Immature natural killer cell (primary cell): ENCODE data around the gene GRIN3B. TPM values are rescaled to one million over a fixed set of nuclear protein-coding genes. Genes with fewer than 3 reads are reported as not detected.
"Not testable (repeated sequence)": the region's sequence is repeated elsewhere in the genome, so short reads cannot be mapped to it uniquely, and the experiment has no call there.

Experiments used
- DNase-seq, 3 donors: peaks; one replicate each; pipeline ENCODE4 v3.0.0; 2022; ENCODE audit warnings: mixed read lengths in 1 of 3
- H3K27ac Mint-ChIP-seq, 6 donors: one replicate each; pipeline ENCODE4 v1.8.0; 2020; ENCODE audit warnings: mixed read lengths in 6 of 6, mild to moderate bottlenecking in 5 of 6, inconsistent platforms in 4 of 6, moderate library complexity in 3 of 6
- H3K27me3 Mint-ChIP-seq, 3 donors: one replicate each; pipeline ENCODE4 v1.8.0; 2020 to 2021; ENCODE audit warnings: low read depth in 3 of 3, mild to moderate bottlenecking in 3 of 3, mixed read lengths in 3 of 3, moderate library complexity in 3 of 3, inconsistent platforms in 1 of 3
- H3K36me3 Mint-ChIP-seq, 3 donors: one replicate each; pipeline ENCODE4 v1.8.0; 2020; ENCODE audit warnings: mixed read lengths in 3 of 3, inconsistent platforms in 2 of 3, mild to moderate bottlenecking in 2 of 3
- H3K4me1 Mint-ChIP-seq, 2 donors: one replicate each; pipeline ENCODE4 v1.8.0; 2020; ENCODE audit warnings: inconsistent platforms in 2 of 2, mild to moderate bottlenecking in 2 of 2, mixed read lengths in 2 of 2, moderate library complexity in 1 of 2
- H3K4me3 Mint-ChIP-seq, 5 donors: one replicate each; pipeline ENCODE4 v1.8.0; 2020; ENCODE audit warnings: mild to moderate bottlenecking in 5 of 5, mixed read lengths in 5 of 5, inconsistent platforms in 3 of 5, moderate library complexity in 3 of 5
- H3K9me3 Mint-ChIP-seq, 6 donors: one replicate each; pipeline ENCODE4 v1.8.0; 2020; ENCODE audit warnings: mild to moderate bottlenecking in 6 of 6, mixed read lengths in 6 of 6, inconsistent platforms in 4 of 6, moderate library complexity in 3 of 6
- polyA plus RNA-seq, 3 donors: library from polyadenylated mRNA; unstranded; fragments of 300-500 nt; fragmentation: Illumina TruSeq; gene quantifications; one replicate each; pipeline ENCODE4 v1.2.3, GENCODE V29; 2021

The GRIN3B gene
- polyA plus RNA-seq, 3 donors from 2014 or later = not detected

DNA sequence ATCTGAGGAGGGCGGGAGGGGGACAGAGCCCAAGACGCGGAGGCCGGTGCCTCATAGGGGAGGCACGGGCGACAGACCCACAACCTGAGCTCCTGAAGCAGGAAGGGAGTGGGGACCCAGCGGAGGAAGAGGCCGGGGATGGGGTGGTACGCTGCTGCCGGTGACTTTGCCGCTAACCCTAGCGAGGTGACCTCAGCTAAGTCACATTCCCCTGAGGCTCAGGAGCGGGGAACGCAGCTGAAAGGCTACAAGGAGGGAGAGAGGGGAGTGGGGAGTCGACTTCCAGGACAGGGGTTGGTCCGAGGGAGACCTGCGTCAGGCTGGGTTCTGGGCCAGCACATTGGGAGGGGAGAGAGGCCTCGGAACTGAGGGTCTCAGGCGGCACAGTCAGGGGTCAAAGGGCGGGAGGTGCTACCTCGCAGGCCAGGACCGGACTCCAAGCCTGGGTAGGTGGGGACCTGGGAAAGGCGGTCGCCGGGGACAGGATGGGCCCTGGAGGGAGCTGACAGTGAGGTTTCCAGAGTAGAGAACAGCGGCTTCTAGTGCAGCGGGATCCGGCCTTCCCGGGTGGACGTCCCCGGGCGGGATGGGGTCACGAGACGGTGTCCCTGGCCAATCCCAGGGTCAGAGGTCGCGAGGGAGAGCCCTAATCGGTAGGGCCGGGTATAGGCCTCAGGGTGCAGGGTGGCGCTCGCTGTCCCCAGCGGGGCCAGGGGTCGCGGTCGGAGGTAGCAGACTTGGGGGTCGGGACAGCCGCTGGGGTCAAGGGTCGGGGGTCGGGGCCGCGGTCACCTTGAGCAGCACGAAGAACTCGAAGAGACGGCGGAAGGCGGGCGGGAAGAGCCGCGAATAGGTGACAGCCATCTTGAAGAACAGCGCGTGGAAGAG, 20.0 kb downstream of the GRIN3B start:
- H3K9me3 Mint-ChIP-seq = peaks cover 0 to 2% (median 0%) of the 10 kb centered on the region in 6 donors
- peak in 1 of 3 donors; percentile 21 for DNase-seq
- H3K27me3 Mint-ChIP-seq = peaks cover 13 to 17% (median 13%) of the 10 kb centered on the region in 3 donors
- peak overlapping the region; percentile 79 to 92 (median 85) for H3K4me3 Mint-ChIP-seq
- H3K27ac Mint-ChIP-seq = peak overlapping the region; percentile 78 to 100 (median 92)
- peaks cover 29 to 52% of the 10 kb centered on the region in 2 donors for H3K4me1 Mint-ChIP-seq
- H3K36me3 Mint-ChIP-seq = no peaks in the 10 kb centered on the region

DNA sequence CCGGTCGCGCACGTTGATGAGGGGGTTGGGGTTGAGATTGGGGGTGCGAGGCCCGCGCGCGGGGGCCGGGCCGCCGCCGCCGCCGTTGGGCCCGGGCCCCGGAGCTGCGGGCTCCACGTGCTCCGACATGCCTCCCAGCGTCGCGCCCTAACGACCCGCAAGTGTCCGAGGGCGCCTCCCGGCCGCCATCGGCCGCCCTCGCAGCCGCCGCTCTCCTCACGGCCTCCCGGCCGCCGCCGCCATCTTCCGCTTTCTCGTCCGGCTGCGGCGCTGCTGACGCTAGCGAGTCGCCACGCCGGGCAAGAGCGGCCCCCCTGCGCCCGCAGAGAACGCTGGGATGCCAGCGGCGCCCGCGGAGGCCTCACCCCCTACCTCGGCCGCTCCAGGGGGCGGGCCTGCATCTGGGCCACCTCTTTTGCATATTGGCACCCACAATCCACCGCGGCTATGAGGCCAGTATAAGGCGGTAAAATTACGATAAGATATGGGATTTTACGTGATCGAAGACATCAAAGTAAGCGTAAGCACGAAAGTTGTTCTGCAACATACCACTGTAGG, 20.7 kb downstream of the GRIN3B start, which contains the start of gene TMEM259:
TSS of gene TMEM259 (minus strand) at position 256 of the 558 bp plus-strand sequence. CDS start at position 129, 127 bp downstream.
- DNase-seq = peak; percentile 99
- no peaks in the 10 kb centered on the region for H3K36me3 Mint-ChIP-seq
- peaks cover 29 to 47% of the 10 kb centered on the region in 2 donors for H3K4me1 Mint-ChIP-seq
- peak within 1 kb of the TSS; percentile 100 for H3K27ac Mint-ChIP-seq
- peaks cover 13 to 15% (median 13%) of the 10 kb centered on the region in 3 donors for H3K27me3 Mint-ChIP-seq
- peak within 1 kb of the TSS; percentile 79 to 92 (median 86) for H3K4me3 Mint-ChIP-seq
- peaks cover 0 to 2% (median 0%) of the 10 kb centered on the region in 6 donors for H3K9me3 Mint-ChIP-seq

DNA sequence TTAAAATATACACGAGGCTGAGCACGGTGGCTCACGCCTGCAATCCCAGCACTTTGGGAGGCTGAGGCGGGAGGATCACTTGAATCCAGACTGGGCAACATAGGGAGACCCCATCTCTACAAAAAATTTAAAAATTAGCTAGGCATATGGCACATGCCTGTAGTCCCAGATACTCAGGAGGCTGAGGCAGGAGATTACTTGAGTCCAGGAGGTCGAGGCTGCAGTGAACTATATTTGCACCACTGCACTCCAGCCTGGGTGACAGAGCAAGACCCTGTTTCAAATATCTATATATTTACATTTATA, 23.6 kb downstream of the GRIN3B start:
- peaks cover 20 to 28% of the 10 kb centered on the region in 2 donors for H3K4me1 Mint-ChIP-seq
- H3K27ac Mint-ChIP-seq, H3K9me3 Mint-ChIP-seq, H3K36me3 Mint-ChIP-seq, DNase-seq, H3K4me3 Mint-ChIP-seq: not testable (repeated sequence)
- H3K27me3 Mint-ChIP-seq = peaks cover 9 to 13% (median 11%) of the 10 kb centered on the region in 3 donors

DNA sequence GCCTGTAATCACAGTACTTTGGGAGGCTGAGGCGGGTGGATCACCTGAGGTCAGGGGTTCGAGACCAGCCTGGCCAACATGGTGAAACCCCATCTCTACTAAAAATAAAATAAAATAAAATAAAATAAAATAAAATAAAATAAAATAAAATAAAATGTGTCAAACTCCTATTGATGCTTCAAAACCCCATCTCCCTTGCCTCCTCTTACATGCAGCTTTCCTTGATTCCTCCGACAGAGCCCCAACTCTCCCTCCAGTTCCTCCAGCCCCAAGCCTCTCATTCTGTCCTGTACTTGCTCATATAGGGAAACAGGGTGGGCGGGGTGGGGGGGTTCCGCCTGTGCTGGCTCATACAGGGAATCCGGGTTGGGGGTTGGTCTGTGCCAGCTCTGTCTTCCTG, 24.9 kb downstream of the GRIN3B start:
- H3K4me3 Mint-ChIP-seq = peak overlapping the region in 2 of 5 donors; percentile 29 to 30
- DNase-seq, H3K36me3 Mint-ChIP-seq, H3K9me3 Mint-ChIP-seq: not testable (repeated sequence)
- peaks cover 11 to 17% (median 15%) of the 10 kb centered on the region in 3 donors for H3K27me3 Mint-ChIP-seq
- peak overlapping the region in 2 of 6 donors; percentile 15 to 76 for H3K27ac Mint-ChIP-seq
- peaks cover 23 to 25% of the 10 kb centered on the region in 2 donors for H3K4me1 Mint-ChIP-seq

DNA sequence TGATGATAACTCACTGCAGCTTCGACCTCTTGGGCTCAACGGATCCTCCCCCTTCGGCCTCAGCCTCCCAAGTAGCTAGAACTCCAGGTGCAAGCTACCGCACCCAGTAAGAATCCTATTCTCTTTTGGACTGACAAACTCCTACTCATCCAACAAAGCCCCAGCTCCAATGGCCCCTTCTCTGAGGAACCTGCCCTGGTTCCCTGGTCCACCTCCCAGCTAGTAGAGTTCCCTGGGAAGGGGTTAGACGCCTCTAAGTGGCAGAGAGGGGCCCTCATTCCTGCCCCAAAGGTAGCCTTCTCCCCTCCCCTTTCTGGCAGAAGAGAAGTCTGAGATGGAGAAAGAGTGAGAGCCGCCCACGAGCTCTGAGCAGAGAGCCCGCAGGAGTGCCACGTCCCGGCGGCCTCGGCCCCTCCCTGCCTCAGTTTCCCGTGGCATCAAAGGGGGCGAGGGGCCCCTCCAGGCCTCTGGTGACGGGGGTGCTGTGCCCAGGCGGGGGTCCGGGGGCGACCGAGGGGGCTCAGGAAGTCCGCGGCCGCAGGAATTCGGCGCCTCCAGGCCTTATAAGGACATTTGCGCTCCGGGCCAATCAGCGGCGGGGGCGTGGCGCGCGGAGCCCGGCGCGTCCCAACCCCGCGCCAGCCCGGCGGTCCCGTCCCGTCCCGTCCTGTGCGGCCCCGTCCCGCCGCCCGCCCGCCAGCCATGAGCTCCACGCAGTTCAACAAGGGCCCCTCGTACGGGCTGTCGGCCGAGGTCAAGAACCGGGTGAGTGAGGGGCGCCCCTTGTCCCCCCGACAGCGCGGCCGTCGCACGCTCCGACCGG, 26.0 kb downstream of the GRIN3B start, which contains the start of gene CNN2:
TSS of gene CNN2 (plus strand) at position 649 of the 823 bp plus-strand sequence. CDS start at position 703, 54 bp downstream.
- Mint-ChIP-seq H3K4me3 (peak within 1 kb of the TSS; percentile 91 to 96 (median 94)), H3K27me3 (peaks cover 15 to 23% (median 18%) of the 10 kb centered on the region in 3 donors), H3K27ac (peak within 1 kb of the TSS; percentile 87 to 95 (median 95)), H3K36me3 (peaks cover 0 to 4% (median 4%) of the 10 kb centered on the region in 3 donors), H3K4me1 (peaks cover 30 to 32% of the 10 kb centered on the region in 2 donors), H3K9me3 (peaks cover 0 to 1% (median 0%) of the 10 kb centered on the region in 6 donors)
- peak; percentile 58 to 63 (median 62) for DNase-seq

DNA sequence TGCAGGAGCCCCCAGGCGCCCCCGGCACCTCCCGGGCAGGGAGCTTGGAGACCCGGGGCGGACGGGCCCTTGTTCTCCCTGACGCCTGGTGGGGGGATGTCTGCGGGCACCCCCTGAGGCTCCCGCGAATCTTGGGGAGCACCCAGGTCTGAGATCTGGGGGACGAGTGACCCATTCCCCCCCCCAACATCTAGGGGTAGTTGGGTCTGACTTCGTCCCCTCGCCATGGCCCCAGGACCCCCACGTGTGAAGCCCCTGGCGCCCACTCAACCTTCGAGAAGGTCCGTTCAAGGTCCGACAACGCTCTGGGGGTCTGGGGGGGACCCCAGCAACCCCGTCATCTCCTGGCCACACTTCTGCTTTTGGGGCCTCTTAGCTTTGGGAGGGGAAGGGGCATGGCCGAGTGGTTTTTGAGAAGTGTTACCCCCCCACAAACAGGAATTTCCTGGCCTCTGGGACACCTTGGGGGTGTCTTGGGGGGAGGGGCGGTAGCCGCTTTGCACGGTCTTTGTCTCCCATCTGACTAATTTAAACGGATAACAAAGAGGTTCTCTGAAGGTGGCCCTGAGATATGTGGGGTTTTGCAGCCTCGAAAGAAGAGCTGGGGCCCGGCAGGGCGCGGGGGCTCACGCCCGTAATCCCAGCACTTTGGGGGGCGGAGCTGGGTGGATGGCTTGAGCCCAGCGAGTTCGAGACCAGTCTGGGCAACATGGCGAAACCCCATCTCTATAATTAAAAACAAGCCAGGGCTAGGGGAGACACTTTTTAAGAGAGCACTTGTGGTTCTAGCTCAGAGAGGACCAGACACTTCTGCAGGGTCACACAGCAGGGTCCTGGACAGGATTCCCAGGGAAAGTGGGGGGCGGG, 26.8 kb downstream of the GRIN3B start:
- peak; percentile 30 to 45 (median 43) for DNase-seq
- H3K9me3 Mint-ChIP-seq = no peaks in the 10 kb centered on the region
- H3K27me3 Mint-ChIP-seq = peaks cover 7 to 16% (median 11%) of the 10 kb centered on the region in 3 donors
- H3K27ac Mint-ChIP-seq = peak overlapping the region; percentile 87 to 95 (median 95)
- H3K4me1 Mint-ChIP-seq = peaks cover 23 to 25% of the 10 kb centered on the region in 2 donors
- H3K36me3 Mint-ChIP-seq = peaks cover 0 to 4% (median 4%) of the 10 kb centered on the region in 3 donors
- H3K4me3 Mint-ChIP-seq = peak overlapping the region; percentile 91 to 96 (median 94)

DNA sequence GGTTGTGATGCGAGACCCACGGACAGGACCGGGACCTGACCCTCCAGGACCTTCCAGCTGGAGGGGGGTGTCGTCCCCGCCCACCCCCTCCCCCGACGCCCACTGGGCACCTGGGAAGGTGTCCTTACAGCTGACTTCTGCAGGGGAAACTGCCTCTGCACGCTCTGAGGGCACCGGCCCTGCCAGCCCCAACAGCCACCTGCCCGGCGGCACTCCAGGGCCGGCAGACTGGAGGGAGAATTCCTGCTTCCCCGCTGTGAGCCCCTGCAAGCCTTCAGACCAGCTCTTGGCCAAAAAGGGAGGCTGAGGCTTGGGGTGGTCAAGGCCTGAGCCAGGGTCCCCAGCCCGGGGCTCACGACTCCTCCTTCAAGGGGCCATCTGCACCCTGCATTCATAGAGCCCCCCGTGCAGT, 27.4 kb downstream of the GRIN3B start:
- Mint-ChIP-seq H3K4me3 (peak overlapping the region; percentile 91 to 96 (median 94)), H3K4me1 (peaks cover 23 to 25% of the 10 kb centered on the region in 2 donors), H3K9me3 (no peaks in the 10 kb centered on the region), H3K27ac (peak overlapping the region; percentile 83 to 95 (median 91)), H3K36me3 (peaks cover 0 to 4% (median 4%) of the 10 kb centered on the region in 3 donors), H3K27me3 (peaks cover 7 to 16% (median 11%) of the 10 kb centered on the region in 3 donors)
- no peak for DNase-seq

DNA sequence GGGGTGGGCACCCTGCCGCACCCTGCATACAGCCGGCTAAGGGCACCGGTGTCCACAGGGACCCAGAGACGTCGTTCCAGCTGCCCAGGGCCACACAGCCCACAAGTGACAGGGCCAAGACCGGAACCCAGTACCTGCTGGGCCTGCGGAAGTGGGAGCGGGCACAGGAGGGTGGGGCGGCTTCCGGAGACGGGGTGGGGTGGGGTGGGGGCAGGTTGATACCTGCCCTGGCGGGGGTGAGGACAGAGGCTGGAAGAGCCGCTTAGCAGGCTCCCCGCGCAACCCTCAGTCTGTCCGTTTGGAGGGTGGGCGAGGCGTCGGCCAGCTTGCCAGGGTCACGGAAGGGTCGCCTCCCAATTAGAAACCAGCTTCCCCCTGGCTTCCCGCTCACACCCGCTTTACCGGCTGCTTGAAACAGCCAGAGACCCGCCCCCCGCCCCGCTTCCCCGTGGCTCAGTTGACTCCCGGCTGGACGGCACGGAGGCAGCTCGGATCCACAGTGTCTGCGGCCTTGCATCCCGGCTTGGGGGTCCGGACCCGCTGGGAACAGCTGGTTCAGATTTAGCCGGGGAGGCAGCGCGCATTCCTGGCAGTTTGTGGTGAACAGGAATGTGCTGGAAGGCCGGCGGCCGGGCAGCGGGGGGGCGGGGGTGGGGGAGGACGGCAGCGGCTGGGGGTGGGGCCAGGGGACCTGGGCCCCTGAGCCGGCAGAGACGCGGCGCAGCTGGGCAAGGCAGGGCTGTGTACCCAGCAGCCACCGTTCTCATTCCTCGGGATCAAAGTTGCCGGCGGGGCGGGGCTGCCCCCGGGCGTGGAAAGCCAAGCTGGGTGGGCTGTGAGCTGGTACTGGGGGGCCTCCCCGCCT, 28.1 kb downstream of the GRIN3B start:
- Mint-ChIP-seq H3K27ac (peak overlapping the region; percentile 69 to 94 (median 85)), H3K4me3 (peak overlapping the region; percentile 86 to 96 (median 94)), H3K9me3 (no peaks in the 10 kb centered on the region), H3K4me1 (peaks cover 23 to 25% of the 10 kb centered on the region in 2 donors), H3K36me3 (peaks cover 1 to 5% (median 4%) of the 10 kb centered on the region in 3 donors), H3K27me3 (peaks cover 7 to 16% (median 11%) of the 10 kb centered on the region in 3 donors)
- DNase-seq = peak; percentile 45 to 48 (median 46)

DNA sequence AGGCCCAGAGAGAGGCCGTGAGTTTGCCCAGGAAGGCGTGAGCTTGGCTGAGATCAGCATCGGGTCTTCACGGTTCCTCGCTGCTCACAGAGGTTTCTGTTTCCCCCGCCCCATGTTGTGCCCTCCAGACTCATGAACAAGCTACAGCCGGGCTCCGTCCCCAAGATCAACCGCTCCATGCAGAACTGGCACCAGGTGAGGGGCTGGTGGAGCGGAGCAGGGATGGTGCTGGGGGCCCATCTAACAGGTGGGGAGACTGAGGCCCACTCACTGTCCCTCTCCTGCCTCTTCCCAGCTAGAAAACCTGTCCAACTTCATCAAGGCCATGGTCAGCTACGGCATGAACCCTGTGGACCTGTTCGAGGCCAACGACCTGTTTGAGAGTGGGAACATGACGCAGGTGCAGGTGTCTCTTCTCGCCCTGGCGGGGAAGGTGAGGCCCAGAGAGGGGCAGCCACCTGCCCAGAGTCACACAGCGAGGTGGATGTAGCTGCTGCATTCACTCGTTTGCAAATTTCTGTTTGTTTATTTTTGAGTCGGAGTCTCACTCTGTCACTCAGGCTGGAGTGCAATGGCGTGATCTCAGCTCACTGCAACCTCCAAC, 32.1 kb downstream of the GRIN3B start:
- Mint-ChIP-seq H3K4me3 (no peak overlapping the region), H3K36me3 (peaks cover 4 to 7% (median 5%) of the 10 kb centered on the region in 3 donors), H3K9me3 (no peaks in the 10 kb centered on the region), H3K27me3 (peaks cover 9 to 13% (median 11%) of the 10 kb centered on the region in 3 donors), H3K4me1 (peaks cover 20 to 22% of the 10 kb centered on the region in 2 donors), H3K27ac (peak overlapping the region in 3 of 6 donors; percentile 10 to 26 (median 23))
- DNase-seq = no peak

DNA sequence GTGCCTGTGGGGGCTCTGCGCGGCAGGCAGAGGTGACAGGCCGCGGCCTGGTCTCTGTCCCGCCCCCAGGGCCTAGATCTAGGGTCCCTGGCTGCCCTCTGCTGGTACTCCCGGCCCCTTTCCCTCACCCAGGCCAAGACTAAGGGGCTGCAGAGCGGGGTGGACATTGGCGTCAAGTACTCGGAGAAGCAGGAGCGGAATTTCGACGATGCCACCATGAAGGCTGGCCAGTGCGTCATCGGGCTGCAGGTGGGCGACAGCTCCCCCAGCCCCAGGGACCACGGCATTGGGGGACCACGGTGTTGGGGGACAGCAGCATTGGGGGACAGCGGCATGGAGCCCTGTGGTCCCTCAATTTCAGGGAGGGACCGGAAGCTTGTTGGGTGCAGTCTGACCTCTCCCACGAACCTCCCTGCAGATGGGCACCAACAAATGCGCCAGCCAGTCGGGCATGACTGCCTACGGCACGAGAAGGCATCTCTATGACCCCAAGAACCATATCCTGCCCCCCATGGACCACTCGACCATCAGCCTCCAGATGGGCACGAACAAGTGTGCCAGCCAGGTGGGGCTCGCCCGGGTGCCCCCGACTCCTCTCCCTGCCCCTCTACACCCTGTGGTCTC, 35.9 kb downstream of the GRIN3B start:
- peaks cover 37 to 39% of the 10 kb centered on the region in 2 donors for H3K4me1 Mint-ChIP-seq
- H3K9me3 Mint-ChIP-seq = no peaks in the 10 kb centered on the region
- peak in 1 of 3 donors; percentile 31 for DNase-seq
- H3K27ac Mint-ChIP-seq = peak overlapping the region in 3 of 6 donors; percentile 19 to 73 (median 57)
- H3K27me3 Mint-ChIP-seq = peaks cover 0 to 16% (median 11%) of the 10 kb centered on the region in 3 donors
- H3K36me3 Mint-ChIP-seq = peaks cover 0 to 15% (median 3%) of the 10 kb centered on the region in 3 donors
- H3K4me3 Mint-ChIP-seq = peak overlapping the region in 1 of 5 donors; percentile 21

DNA sequence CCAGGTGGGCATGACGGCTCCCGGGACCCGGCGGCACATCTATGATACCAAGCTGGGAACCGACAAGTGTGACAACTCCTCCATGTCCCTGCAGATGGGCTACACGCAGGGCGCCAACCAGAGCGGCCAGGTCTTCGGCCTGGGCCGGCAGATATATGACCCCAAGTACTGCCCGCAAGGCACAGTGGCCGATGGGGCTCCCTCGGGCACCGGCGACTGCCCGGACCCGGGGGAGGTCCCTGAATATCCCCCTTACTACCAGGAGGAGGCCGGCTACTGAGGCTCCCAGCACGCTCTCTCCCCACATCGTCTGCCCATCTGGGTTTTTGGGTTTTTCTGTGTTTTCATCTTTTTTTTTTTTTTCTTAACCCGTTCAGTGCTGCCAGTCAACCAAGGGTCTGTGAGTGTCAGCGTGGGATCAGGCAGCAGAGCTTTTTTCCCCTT, 37.4 kb downstream of the GRIN3B start:
- Mint-ChIP-seq H3K27ac (peak overlapping the region in 5 of 6 donors; percentile 23 to 93 (median 92)), H3K9me3 (no peaks in the 10 kb centered on the region), H3K4me3 (peak overlapping the region in 3 of 5 donors; percentile 97 to 99 (median 99)), H3K4me1 (peaks cover 41 to 45% of the 10 kb centered on the region in 2 donors), H3K27me3 (peaks cover 0 to 18% (median 11%) of the 10 kb centered on the region in 3 donors), H3K36me3 (peaks cover 0 to 15% (median 3%) of the 10 kb centered on the region in 3 donors)
- no peak for DNase-seq
